8988T (cell line): ENCODE measurements around the gene DOP1B.
"Not testable (repeated sequence)": the region's sequence is repeated elsewhere in the genome, so short reads cannot be mapped to it uniquely, and the experiment has no call there.

Experiments used
- DNase-seq: peaks from one replicate; pipeline ENCODE4 v3.0.0; 2011

Gene DOP1B

DNA sequence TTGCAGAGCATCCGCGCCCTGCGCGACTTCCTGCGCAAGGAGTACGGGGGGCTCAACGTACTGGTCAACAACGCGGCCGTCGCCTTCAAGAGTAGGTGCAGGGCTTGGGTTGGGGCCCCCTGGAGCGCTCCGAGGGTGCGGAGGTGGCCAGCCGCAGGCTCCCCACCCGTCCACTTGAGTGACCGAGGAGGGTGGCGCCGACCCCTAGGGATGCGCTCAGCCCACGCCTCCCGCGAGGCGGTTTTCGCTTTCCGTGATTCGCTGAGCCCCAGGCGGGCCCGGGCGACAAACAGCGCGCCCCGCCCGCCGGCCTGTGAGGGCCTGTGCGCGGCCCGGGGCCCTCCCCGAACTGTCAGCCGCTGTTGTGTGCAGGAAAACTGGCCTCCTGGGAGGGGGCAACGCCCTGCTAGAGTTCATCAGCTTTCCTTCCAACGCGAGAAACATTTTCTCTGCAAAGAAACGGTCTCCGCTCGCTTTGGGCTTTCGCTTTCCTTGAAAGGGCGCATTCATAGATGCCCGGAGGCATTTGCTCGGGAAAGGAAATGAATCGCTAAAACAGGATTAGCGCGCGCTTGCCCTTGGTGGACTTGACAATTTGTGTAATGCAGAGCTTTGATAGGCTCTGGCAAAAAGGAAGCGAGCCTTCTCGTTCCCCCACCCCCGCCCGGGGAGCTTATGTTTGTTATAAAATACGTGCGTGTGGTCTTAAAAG is 21.1 kb upstream of the DOP1B start:
- DNase-seq = peak; percentile 66

DNA sequence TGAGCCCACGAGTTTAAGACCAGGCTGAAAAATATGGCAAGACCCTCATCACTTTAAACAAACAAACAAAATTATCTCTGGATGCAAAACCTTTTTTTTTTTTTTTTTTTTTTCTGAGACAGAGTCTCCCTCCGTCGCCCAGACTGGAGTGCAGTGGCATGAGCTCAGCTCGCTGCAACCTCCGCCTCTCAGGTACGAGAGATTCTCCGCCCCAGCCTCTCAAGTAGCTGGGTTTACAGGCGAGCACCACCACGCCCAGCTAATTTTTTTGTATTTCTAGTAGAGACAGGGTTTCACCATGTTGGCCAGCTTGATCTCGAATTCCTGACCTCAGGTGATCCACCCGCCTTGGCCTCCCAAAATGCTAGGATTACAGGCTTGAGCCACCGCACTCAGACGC is 16.8 kb upstream of the DOP1B start:
- DNase-seq = not testable (repeated sequence)

DNA sequence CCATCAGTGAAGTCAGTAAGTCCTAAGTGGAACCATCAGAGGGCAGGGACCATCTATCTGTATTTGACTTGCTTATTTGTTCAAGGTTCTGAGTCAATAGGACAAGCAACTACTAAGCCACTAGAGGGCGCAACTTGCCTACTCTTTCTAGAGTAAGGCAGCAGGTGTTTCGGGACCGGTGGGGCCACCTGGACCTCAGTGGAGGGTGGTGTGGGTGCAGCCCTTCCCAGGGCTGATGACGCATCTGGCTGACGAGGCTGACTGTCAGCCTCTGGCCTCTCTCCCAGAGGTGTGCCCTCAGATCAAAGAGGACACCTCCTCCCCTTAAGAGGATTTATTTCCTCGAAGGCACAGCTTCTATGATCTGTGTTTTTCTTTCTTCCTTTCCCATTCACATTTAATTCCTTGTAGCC is 15.1 kb upstream of the DOP1B start:
- no peak for DNase-seq

DNA sequence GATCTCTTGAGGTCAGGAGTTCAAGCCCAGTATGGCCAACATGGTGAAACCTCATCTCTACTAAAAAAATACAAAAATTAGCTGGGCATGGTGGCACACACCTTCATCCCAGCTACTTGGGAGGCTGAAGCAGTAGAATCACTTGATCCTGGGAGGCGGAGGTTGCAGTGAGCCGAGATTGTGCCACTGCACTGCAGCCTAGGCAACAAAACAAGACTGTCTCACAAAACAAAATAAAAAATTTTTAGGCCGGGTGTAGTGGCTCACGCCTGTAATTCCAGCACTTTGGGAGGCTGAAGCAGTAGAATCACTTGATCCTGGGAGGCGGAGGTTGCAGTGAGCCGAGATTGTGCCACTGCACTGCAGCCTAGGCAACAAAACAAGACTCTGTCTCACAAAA is 12.4 kb upstream of the DOP1B start:
- not testable (repeated sequence) for DNase-seq

DNA sequence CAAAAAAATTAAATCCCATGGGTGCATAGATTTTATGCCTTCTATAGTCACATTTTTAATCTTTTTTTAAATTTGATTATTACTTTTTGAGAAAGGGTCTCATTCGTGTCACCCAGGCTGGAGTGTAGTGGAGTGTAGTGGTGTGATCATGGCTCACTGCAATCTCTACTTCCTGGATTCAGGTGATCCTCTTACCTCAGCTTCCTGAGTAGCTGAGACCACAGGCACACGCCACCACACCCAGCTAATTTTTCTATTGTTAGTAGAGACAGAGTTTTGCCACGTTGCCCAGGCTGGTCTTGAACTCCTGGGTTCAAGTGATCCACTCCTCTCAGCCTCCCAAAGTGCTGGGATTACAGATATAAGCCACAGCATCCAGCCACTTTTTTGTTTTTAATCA is 11.4 kb upstream of the DOP1B start:
- DNase-seq = no peak

DNA sequence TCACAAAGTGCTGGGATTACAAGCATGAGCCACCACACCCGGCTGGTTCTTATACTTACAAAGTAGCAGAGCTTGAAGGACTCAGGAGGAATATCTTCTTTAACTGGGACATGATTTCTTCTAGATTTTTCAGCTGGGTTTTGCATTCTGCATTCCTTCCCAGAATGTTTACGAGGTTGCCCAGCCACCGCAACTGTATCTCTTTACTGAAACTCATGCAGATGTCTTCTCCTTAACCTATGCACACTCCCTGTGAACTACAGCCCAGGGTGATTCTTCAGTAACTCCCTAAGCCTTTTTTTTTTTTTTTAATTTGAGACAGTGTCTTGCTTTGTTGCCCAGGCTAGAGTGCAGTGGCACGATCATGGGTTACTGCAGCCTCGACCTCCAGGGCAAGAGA is 8.7 kb upstream of the DOP1B start:
- no peak for DNase-seq

DNA sequence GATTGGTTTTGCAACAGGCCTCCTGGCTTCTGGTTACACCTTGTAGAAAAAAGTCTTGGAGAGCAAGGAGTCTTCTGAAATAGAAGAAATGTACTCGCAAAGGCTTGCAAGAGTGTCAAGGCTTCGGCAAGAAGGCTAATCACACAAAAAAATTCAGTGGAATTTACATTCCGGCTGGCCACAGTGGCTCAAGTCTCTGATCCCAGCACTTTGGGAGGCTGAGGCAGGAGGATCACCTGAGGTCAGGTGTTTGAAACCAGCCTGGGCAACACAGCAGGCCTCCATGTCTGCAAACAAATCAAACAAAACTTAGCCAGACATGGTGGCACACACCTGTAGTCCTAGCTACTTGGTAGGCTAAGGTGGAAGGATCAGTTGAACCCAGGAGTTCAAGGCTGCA is 7.7 kb upstream of the DOP1B start:
- no peak for DNase-seq

DNA sequence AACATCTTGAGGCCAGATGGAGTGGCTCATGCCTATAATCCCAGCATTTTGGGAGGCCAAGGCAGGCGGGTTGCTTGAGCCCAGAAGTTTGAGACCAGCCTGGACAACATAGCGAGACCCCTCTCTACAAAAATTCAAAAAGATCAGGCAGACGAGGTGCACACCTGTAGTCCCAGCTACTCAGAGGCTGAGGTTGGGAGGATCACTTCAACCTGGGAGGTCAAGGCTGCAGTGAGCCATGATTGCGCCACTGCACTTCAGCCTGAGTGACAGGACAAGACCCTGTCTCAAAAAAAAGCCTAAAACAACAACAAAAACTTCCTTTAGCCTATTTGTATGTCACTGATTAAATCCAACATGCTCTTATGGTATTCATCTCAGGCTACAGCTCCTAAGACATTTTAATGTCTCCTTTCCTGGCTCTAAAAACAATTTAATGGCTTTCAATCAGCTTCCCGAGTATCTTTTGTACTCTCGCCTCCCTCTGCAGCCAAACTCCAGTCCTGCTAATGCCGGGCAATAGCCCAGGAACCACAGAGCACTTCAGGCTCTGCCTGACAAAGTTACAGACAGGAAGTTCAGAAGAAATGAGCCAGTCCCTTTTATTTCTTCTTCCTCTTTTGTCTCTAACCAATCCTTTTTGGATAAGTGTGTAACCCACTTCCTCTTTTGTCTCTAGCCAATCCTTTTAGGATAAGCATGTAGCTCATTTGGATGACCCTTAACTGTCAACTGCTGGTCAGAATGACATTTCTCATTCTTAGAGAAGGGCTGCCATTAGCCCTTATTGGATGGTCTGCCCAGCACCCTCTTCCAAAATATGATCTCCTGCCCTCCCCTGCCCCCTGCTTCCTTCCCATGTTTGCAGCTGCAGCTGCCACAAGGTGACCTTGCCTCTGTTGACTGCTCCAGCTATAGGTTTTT is 6.6 kb upstream of the DOP1B start:
- DNase-seq = no peak

DNA sequence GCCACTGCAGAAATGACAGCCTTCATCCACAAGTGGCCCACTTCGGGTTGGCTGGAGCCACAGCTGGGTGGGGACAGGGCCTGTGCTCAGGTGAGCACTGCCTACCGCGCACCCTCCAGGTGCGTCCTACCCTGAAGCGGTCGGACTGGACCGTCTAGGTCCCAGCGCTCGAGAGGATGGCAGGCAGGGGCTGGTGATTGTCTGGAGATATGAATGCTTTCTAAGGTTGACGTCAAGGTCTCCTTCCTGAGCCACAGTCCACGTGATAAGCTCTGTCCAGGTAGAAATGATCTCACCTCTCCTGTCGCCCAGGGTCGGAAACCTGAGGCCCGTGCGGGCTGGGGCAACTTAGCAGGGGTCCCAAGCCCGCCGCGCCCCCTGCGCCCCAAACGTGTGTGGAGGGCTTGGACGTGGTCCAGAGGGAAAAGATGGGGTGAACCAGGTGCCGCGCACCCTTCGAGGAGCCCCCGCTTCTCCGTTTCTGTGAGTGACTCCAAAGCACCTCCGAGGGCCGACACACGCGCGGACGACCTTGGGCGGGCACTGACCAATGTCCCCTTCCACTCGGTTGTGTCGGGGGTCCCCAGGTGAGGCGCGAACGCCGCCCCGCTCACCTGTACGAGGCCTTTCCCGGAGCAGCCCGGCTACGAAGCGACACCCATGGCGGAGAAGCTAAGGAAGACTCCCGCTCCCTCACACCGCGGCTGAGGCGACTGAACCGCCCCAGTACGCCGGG is 853 bp upstream of the DOP1B start:
- no peak for DNase-seq

DNA sequence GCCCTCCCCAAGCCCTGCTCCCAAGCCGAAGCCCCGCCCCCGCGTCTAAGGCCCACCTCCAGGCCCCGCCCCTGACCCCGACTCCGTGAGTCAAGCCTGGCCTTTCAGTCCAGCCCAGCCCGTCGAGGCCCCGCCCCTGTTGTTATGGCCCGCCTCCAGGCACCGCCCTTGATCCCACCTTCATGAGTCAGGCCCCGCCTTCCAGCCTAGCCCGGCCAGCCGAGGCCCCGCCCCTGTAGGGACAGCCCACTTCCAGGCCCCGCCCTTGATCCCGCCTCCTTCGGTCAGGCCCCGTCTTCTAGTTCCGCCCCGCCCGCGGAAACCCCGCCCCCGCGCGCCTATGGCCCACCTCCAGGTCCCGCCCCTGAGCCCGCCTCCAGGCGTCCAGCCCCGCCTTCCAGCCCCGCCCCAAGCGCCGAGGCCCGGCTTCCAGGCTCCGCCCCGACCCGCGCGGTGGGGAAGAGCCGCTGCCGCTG is 247 bp upstream of the DOP1B start:
- peak; percentile 82 for DNase-seq

DNA sequence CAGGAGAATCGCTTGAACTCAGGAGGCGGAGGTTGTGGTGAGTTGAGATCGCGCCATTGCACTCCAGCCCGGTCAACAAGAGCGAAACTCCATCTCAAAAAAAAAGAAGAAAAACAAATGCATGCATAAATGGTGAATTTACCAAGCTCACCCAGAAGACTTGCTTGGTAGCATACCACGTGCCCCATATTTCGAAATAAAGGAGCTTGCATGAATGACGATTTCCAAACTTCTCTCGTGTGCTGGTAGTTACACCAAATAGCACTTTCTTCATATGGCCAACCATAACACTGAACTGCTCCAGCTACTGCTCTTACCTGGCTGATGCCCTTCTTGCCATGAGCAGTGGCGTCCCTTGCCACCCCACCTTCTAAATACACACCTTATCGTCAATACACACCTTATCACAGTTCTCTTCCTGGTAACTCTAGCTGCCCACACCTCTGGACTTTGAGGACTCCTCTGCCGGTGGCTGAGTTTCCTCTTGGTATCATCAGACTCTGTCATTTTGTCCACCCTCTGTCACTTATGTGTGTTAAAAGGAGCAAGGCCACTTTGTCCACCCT is 2.8 kb downstream of the DOP1B start:
- no peak for DNase-seq

DNA sequence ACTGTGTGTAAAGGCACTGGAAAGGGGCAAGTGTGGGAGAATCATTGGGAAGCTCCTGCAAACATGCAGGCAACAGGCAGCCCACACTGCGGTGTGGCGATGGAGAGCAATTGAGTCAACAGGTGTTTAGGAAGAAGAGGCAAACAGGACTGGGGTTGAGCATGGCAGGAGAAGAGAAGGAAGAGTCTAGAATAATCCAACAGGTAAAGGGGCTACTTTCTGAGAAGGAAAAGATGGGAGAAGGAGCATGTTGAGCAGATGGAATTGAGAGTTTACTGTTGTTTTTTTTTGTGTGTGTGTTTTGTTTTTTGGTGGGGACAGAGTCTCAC is 4.2 kb downstream of the DOP1B start:
- no peak for DNase-seq

DNA sequence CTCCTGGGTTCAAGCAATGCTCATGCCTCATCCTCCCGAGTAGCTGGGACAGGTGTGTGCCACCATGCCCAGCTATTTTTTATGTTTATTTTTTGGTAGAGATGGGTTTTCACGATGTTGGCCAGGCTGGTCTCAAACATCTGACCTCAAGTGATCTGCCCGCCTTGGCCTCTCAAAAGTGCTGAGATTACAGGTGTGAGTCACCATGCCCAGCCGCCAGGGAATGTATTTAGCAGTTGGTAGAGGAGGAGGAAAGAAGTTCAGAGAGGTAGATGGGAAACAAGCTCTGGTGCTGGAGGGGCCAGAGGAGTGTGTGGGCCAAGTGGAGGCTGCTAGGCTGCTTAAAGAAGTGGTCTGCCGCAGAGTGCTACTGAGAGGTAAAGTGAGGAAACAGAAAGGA is 6.0 kb downstream of the DOP1B start:
- no peak for DNase-seq

DNA sequence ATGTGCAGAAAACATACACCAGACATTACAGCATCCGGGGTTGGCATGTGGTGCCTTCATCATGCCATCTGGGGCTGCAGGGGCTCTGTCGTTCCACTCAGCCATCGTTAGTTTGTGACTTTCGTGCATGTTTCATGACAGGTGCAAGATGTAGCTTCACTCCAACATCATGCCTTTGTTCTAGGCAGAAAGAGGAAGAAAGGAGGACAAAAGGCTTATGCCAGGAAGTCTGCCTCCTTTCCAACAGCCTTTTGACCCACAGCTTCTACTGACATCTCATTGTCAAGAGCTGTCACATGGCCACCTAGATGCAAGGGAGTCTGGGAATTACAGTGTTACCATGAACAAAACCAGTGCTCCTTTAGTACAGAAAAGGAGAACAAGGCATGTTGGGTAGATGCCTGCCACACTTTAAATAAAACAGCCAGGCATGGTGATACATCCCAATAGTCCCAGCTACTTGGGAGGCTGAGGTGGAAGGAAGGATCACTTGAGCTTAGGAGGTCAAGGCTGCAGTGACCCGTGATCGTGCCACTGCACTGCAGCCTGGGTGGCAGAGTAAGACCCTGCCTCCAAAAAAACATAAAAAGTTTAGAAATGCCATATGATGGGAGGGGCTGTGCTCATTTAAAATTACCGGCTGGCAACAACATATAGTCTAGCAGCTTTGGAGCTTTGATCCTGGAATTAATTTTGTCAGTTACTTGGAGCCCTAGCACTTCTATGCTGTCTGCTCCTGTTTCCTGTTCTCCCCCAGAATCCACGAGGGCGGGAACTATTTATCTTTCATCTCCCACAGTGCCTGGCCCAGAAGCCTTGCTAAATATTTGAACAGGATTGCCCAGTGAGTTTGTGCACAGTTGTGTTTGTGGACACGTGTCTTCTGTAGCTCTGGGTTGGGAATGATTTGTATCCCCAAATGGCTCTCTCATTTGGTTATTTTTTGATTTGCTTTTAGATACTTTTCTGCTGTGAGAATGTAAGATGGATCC is 7.4 kb downstream of the DOP1B start:
- DNase-seq = no peak

DNA sequence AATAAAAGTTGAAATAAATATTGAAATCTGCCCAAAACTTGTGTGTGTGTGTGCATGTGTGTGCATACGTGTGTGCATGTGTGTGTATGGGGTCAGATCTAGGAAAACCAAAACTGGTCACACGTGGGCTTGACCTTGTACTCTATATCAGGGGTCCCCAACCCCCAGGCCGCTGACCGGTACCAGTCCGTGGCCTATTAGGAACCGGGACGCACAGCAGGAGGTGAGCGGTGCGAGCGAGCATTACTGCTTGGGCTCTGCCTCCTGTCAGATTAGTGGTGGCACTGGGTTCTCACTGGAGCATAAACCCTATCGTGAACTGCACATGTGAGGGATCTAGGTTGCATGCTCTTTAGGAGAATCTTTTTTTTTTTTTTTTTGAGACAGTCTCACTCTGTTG is 8.7 kb downstream of the DOP1B start:
- no peak for DNase-seq

DNA sequence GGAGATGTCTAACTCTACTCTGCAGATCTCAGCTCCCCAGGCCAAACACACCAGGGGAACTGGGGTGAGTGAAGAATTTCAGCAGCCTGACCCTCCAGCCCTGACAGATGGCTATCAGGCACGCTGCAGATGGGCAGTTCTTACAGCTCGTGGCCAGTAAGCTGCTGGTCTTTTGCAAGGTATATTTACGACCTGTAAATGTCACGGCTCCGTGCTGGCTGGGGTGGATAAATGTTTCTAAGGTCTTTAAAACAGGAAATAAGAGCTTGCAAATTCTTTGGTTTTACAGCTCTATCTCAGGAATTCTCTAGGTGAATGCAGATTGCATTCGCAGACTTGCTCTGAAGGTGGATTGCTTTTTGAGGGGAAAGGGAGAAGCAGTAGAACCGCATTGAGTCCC is 10.1 kb downstream of the DOP1B start:
- DNase-seq = no peak

DNA sequence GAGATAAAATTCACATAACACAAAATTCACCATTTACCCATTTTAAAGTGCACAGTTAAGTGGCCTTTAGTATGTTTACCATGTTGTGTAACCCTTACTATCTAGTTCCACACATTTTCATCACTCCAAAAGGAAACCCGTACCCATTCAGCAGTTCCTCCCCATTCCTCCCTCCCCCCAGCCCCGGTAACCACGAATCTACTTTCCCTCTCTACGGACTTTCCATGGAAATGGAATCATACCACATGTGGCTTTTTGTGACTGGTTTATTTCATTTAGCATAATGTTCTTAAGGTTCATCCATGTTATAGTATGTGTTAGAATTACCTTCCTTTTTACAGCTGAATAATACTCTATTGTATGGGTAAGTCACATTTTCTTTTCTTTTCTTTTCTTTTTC is 10.9 kb downstream of the DOP1B start:
- DNase-seq = no peak

DNA sequence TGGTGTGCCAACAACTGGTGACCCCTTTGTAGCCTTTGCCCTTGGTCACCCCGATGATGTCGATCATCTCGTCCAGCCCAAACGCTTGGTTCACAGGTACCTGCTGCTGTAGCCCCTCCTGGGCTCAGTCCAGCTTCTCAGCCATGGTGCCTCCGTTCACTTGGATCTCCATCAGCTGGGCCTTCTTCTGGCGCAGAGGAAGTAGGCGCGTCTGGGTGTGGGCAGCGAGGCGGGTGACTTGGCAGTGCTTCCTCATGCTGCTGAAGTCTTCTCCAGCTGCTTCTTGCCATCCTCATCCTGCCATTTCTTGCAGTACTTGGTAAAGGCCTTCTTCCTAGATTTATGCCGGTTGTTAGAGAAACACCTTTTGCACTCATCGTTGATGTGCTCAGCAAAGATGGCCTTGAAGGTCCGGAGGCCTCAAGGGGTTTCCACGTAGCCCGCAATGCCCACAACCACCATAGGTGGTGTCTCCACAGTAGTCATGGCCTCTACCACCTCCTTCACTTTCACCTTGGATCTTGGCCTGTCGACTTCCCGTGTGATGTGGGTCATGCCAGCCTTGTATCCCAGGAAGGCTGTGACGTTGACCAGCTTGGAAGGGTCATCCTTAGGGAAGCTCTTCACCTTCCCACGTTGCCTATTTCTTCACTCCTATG is 13.0 kb downstream of the DOP1B start:
- no peak for DNase-seq

DNA sequence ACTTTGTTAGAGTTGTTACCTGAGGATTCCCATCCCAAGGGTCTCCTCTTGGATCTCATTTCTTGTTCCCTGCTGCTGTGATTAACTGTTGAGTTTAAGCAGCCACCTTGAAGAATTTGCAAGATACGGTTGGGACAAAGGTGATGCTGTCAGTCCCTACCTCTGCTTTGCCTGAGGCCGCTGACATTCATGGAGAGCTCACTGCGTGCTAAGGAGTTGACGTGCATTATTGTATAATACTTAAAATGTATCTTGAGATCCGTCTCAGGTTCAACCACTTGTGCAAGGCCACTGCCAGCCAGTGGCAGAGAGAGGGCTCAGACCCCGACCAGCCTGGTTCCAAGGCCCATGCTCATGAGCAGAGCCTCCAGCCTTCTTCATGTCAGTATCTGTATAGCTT is 14.2 kb downstream of the DOP1B start:
- no peak for DNase-seq

DNA sequence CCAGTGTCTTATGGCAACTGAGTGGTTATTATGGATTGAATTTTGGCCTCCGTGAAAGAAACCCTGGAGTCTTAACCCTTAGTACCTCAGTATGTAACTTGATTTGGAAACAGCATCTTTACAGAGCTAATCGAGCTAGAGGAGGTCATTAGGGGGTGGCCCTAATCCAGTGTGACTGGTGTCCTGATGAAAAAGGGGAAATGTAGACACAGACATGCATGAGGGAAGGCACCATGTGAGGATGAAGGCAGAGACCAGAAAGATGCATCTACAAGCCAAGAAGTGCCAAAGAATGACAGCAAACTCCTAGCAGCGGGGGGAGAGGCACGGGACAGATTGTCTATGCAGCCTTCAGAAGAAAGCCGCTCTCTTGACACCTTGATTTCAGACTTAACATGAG is 14.7 kb downstream of the DOP1B start:
- no peak for DNase-seq

DNA sequence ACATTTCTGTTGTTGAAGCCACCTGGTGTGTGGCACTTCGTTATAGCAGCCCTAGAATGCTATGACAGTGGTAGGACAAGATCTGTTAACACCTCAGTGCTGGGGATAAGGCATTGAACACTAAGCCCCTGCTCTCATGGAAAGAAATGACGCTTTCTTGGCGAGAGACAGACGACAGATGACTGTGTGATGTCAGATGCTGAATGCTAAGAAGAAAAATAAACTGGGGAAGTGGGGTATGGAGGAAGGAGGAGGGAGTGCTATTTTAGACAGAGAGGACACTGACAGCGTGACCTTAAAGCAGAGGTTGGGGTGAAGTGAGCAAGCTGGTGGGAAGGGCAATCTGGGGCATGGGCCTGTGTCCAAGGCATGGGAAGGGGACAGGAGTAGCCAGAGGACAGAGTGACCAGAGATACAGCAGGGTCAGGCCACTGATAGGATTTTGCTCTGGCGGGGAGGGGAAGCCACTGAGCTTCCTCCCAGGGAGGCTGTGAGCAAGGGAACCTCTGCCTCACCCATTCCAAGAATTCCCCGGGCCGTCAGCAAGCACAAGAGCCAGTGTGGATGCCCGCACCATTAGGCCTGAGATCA is 15.2 kb downstream of the DOP1B start:
- no peak for DNase-seq
